IMR-90 (cell line): ENCODE measurements around the gene C11orf21. TPM values are rescaled to one million over a fixed set of nuclear protein-coding genes. Genes with fewer than 3 reads are reported as not detected.

Experiments
- ATAC-seq: fragments of 200-7000 bp; cut with Tn5 transposase; 2 replicates; pipeline ENCODE4 v1.9.1; 2020; ENCODE audit warnings: low read depth, mild to moderate bottlenecking, moderate library complexity
- BruUV-seq: library from RNA; stranded (reverse); fragments of 400-500 nt; replicated peaks from 2 replicates; lab custom pipeline; 2021; lab: Mats Ljungman, UMichigan
- CTCF ChIA-PET: fragments of 300-600 bp; formaldehyde crosslinking; extraction: SDS; loops from one replicate; lab custom pipeline; 2021; ENCODE audit warnings: antibody characterized with exemption; lab: Yijun Ruan, JAX
- POLR2A ChIA-PET: fragments of 300-600 bp; sonication (Branson Sonifier 250); formaldehyde crosslinking; loops from one replicate; lab custom pipeline; 2022; ENCODE audit warnings: antibody characterized with exemption; ENCODE audit not compliant: unreplicated experiment; lab: Charles Lee
- DNase-seq: peaks from one replicate; pipeline ENCODE4 v3.0.0; 2013
- H2AFZ ChIP-seq: replicated peaks from 2 replicates; pipeline ENCODE3; 2013; ENCODE audit warnings: low read length, mild to moderate bottlenecking; ENCODE audit not compliant: poor library complexity
- H2AK5ac ChIP-seq: 2 replicates; pipeline ENCODE4 v1.6.1; 2013; ENCODE audit warnings: low read depth, low read length, inconsistent platforms
- H2AK9ac ChIP-seq: replicated peaks from 2 replicates; pipeline ENCODE3; 2013; ENCODE audit warnings: mild to moderate bottlenecking, low read depth, low read length, moderate library complexity; ENCODE audit not compliant: poor library complexity
- H2BK120ac ChIP-seq: 2 replicates; pipeline ENCODE4 v1.6.1; 2013; ENCODE audit warnings: low read depth, low read length, inconsistent platforms
- H2BK15ac ChIP-seq: 3 replicates; pipeline ENCODE4 v1.6.1; 2013; ENCODE audit warnings: low read depth, low read length, inconsistent platforms
- H2BK20ac ChIP-seq: 2 replicates; pipeline ENCODE4 v1.6.1; 2013; ENCODE audit warnings: low read depth, mild to moderate bottlenecking, inconsistent platforms, low read length, moderate library complexity
- H2BK5ac ChIP-seq: 2 replicates; pipeline ENCODE4 v1.6.1; 2013; ENCODE audit warnings: mild to moderate bottlenecking, low read depth, low read length, inconsistent platforms; ENCODE audit not compliant: poor library complexity, severe bottlenecking
- H3K14ac ChIP-seq: replicated peaks from 2 replicates; pipeline ENCODE4 v1.6.1; 2013; ENCODE audit warnings: low read depth, low read length, inconsistent platforms
- H3K18ac ChIP-seq: 2 replicates; pipeline ENCODE4 v1.6.1; 2013; ENCODE audit warnings: low read depth, low read length, control low read depth
- H3K23ac ChIP-seq: 2 replicates; pipeline ENCODE4 v1.6.1; 2013; ENCODE audit warnings: low read depth, low read length, inconsistent platforms
- H3K27ac ChIP-seq: 2 replicates; pipeline ENCODE4 v1.5.1; 2013; ENCODE audit warnings: mild to moderate bottlenecking, control low read depth, low read length; ENCODE audit not compliant: insufficient read depth
- H3K27me3 ChIP-seq: 2 replicates; pipeline ENCODE4 v1.6.1; 2013; ENCODE audit warnings: low read length; ENCODE audit not compliant: control insufficient read depth, insufficient read depth
- H3K36me3 ChIP-seq: 2 replicates; pipeline ENCODE4 v1.6.1; 2013; ENCODE audit warnings: low read length, mixed read lengths; ENCODE audit not compliant: control insufficient read depth, insufficient read depth
- H3K4ac ChIP-seq: 2 replicates; pipeline ENCODE4 v1.6.1; 2013; ENCODE audit warnings: low read depth, low read length, inconsistent platforms
- H3K4me1 ChIP-seq: 2 replicates; pipeline ENCODE4 v1.6.1; 2013; ENCODE audit warnings: low read length, mixed read lengths; ENCODE audit not compliant: control insufficient read depth, insufficient read depth
- H3K4me2 ChIP-seq: 2 replicates; pipeline ENCODE4 v1.6.1; 2013; ENCODE audit warnings: low read depth, mild to moderate bottlenecking, control low read depth, low read length, moderate library complexity
- H3K4me3 ChIP-seq: 2 replicates; pipeline ENCODE4 v1.5.1; 2013; ENCODE audit warnings: low read depth, mild to moderate bottlenecking, control low read depth, low read length, moderate library complexity; ENCODE audit not compliant: insufficient read depth
- H3K56ac ChIP-seq: 2 replicates; pipeline ENCODE4 v1.6.1; 2013; ENCODE audit warnings: low read length, inconsistent platforms; ENCODE audit not compliant: insufficient read depth; ENCODE audit errors: extremely low read depth
- H3K79me1 ChIP-seq, 2 experiments: 2 replicates each; pipeline ENCODE4 v1.6.1; 2013; ENCODE audit warnings: low read length in 2 of 2, inconsistent platforms in 1 of 2, low read depth in 1 of 2
- H3K9ac ChIP-seq: 2 replicates; pipeline ENCODE4 v1.6.1; 2013; ENCODE audit warnings: low read depth, low read length, control low read depth
- H3K9me1 ChIP-seq: 2 replicates; pipeline ENCODE4 v1.6.1; 2013; ENCODE audit warnings: low read length, inconsistent platforms; ENCODE audit not compliant: insufficient read depth
- H3K9me3 ChIP-seq: 2 replicates; pipeline ENCODE4 v1.6.1; 2013; ENCODE audit warnings: low read length; ENCODE audit not compliant: control insufficient read depth, insufficient read depth
- H4K20me1 ChIP-seq: 2 replicates; pipeline ENCODE4 v1.6.1; 2013; ENCODE audit warnings: low read length, inconsistent platforms; ENCODE audit not compliant: insufficient read depth
- H4K5ac ChIP-seq: 2 replicates; pipeline ENCODE4 v1.6.1; 2013; ENCODE audit warnings: mild to moderate bottlenecking, low read depth, low read length, control low read depth
- H4K8ac ChIP-seq, 2 experiments: 2 replicates each; pipeline ENCODE4 v1.6.1; 2013; ENCODE audit warnings: low read depth in 2 of 2, low read length in 2 of 2, control low read depth in 1 of 2, inconsistent platforms in 1 of 2
- H4K91ac ChIP-seq: 2 replicates; pipeline ENCODE4 v1.6.1; 2013; ENCODE audit warnings: low read depth, low read length, inconsistent platforms; ENCODE audit not compliant: insufficient read depth
- BHLHE40 ChIP-seq: fragments of 150-350 bp; IDR thresholded peaks from 2 replicates; pipeline ENCODE4 v1.6.1; 2016; ENCODE audit warnings: mild to moderate bottlenecking, low read depth, low read length
- CEBPB ChIP-seq: IDR thresholded peaks from 2 replicates; pipeline ENCODE4 v1.6.1; 2012; ENCODE audit warnings: low read depth, low read length, improper control_type of control experiment
- CHD1 ChIP-seq: IDR thresholded peaks from 2 replicates; pipeline ENCODE4 v1.6.1; 2012; ENCODE audit warnings: low read depth, low read length, improper control_type of control experiment
- CTCF ChIP-seq: conservative IDR thresholded peaks from 2 replicates; pipeline ENCODE4 v1.5.1; 2012; ENCODE audit warnings: mild to moderate bottlenecking, low read depth, low read length, improper control_type of control experiment
- ELK1 ChIP-seq: fragments of 150-350 bp; IDR thresholded peaks from 2 replicates; pipeline ENCODE4 v1.6.1; 2016; ENCODE audit warnings: low read depth, mild to moderate bottlenecking, low read length, moderate library complexity, borderline replicate concordance
- FOS ChIP-seq: fragments of 150-350 bp; IDR thresholded peaks from 2 replicates; pipeline ENCODE4 v1.6.1; 2016; ENCODE audit warnings: low read depth, low read length
- MAFK ChIP-seq: IDR thresholded peaks from 2 replicates; pipeline ENCODE4 v1.6.1; 2012; ENCODE audit warnings: low read depth, low read length, improper control_type of control experiment
- MXI1 ChIP-seq: IDR thresholded peaks from 2 replicates; pipeline ENCODE4 v1.6.1; 2012; ENCODE audit warnings: low read depth, mild to moderate bottlenecking, low read length, moderate library complexity, borderline replicate concordance
- NFE2L2 ChIP-seq: fragments of 150-350 bp; IDR thresholded peaks from 2 replicates; pipeline ENCODE4 v1.6.1; 2016; ENCODE audit warnings: low read depth, mild to moderate bottlenecking, low read length
- POLR2A ChIP-seq: IDR thresholded peaks from 2 replicates; pipeline ENCODE4 v1.6.1; 2012; ENCODE audit warnings: mild to moderate bottlenecking, low read depth, low read length
- RAD21 ChIP-seq: IDR thresholded peaks from 2 replicates; pipeline ENCODE4 v1.6.1; 2012; ENCODE audit warnings: low read length, improper control_type of control experiment
- RCOR1 ChIP-seq: IDR thresholded peaks from 2 replicates; pipeline ENCODE4 v1.6.1; 2012; ENCODE audit warnings: mild to moderate bottlenecking, low read length, improper control_type of control experiment; ENCODE audit not compliant: insufficient replicate concordance
- RFX5 ChIP-seq: IDR thresholded peaks from 2 replicates; pipeline ENCODE4 v1.8.0; 2012; ENCODE audit warnings: low read depth, mild to moderate bottlenecking, low read length, moderate library complexity
- SMC3 ChIP-seq: fragments of 150-350 bp; IDR thresholded peaks from 2 replicates; pipeline ENCODE4 v1.6.1; 2016; ENCODE audit warnings: low read depth, mild to moderate bottlenecking, antibody characterized with exemption, low read length, moderate library complexity
- USF2 ChIP-seq: fragments of 150-350 bp; IDR thresholded peaks from 2 replicates; pipeline ENCODE4 v1.6.1; 2017; ENCODE audit warnings: mild to moderate bottlenecking, antibody characterized with exemption, low read length, low read depth
- whole genome bisulfite sequencing, 2 experiments: methylation state at CpG; one replicate each; pipeline versions ENCODE4 v1.1.5 to v1.1.7; 2013; ENCODE audit warnings: missing lambda C conversion rate in 2 of 2; ENCODE audit not compliant: insufficient read length in 1 of 2; ENCODE audit errors: extremely low coverage in 2 of 2; 5-methylcytosine and 5-hydroxymethylcytosine counted together
- dilution Hi-C: fragments of 300-500 bp; cut with HindIII; formaldehyde crosslinking; loops from one replicate; pipeline ENCODE4 v1.14.3; 2018; ENCODE audit warnings: low sequenced_read_pairs; ENCODE audit not compliant: unreplicated experiment
- in situ Hi-C: fragments of 300-500 bp; cut with MboI; formaldehyde crosslinking; loops from 3 replicates; pipeline ENCODE4 v1.14.3; 2019; ENCODE audit warnings: low sequenced_read_pairs, inconsistent platforms, mixed read lengths
- intact Hi-C: fragments of 100-400 bp; cut with micrococcal nuclease; formaldehyde crosslinking; loops from 2 replicates; pipeline ENCODE4 v1.10.0; 2022
- polyA plus RNA-seq, 3 experiments: library from polyadenylated mRNA; depleted of rRNA; stranded (reverse); fragments of >200 nt; gene quantifications; 2 replicates each; pipeline ENCODE4 v1.2.3, GENCODE V29; 2012; ENCODE audit warnings: low replicate concordance in 1 of 3
- total RNA-seq: library from RNA; depleted of rRNA; stranded (reverse); fragments of >200 nt; gene quantifications from 2 replicates; pipeline ENCODE4 v1.2.3, GENCODE V29; 2012

C11orf21 gene
- total and polyA plus RNA-seq, 2 of the 4 experiments (the other 2 are of a cell fraction): not detected

GRCh38 chr11:2267306-2267850, 34.3 kb downstream of the C11orf21 start:
- dilution Hi-C loops (no loop called here), in situ Hi-C loops (no loop called here), intact Hi-C loops (no loop called here)
- no peak overlapping the region for H4K8ac ChIP-seq
- H3K27ac ChIP-seq: no peak overlapping the region
- H4K91ac ChIP-seq: no peak overlapping the region
- no peak overlapping the region for H3K9ac ChIP-seq
- no peak overlapping the region for H2AFZ ChIP-seq
- no TSS peak for BruUV-seq
- no peaks in the 10 kb centered on the region for H3K79me1 ChIP-seq
- ChIA-PET POLR2A (no interaction called here), CTCF (no interaction called here)
- H3K4me1 ChIP-seq: no peaks in the 10 kb centered on the region
- no peak overlapping the region for H3K4me2 ChIP-seq
- DNase-seq (no peak), ATAC-seq (no peak)
- H3K56ac ChIP-seq: no peak overlapping the region
- H2BK15ac ChIP-seq: no peak overlapping the region
- no peak overlapping the region for H3K14ac ChIP-seq
- no peak overlapping the region for H3K4ac ChIP-seq
- no peak overlapping the region for H2AK5ac ChIP-seq
- peaks cover 66% of the 10 kb centered on the region for H3K27me3 ChIP-seq
- no peaks in the 10 kb centered on the region for H3K36me3 ChIP-seq
- H2BK120ac ChIP-seq: no peak overlapping the region
- no peak overlapping the region for H2BK20ac ChIP-seq
- H3K4me3 ChIP-seq: no peak overlapping the region
- H3K23ac ChIP-seq: no peak overlapping the region
- H4K20me1 ChIP-seq: no peaks in the 10 kb centered on the region
- no peak overlapping the region for H2BK5ac ChIP-seq
- WGBS, 2 experiments: 79% methylated on average over 2 of the region's 12 CpGs; no CpG with 5 or more reads in 1 of the 2 experiments
- no peaks in the 10 kb centered on the region for H3K9me1 ChIP-seq
- no peak overlapping the region for H2AK9ac ChIP-seq
- H3K18ac ChIP-seq: no peak overlapping the region
- H4K5ac ChIP-seq: no peak overlapping the region
- no peaks in the 10 kb centered on the region for H3K9me3 ChIP-seq
- no peak for TF ChIP-seq BHLHE40
- TF ChIP-seq NFE2L2: no peak
- TF ChIP-seq SMC3: no peak
- no peak for TF ChIP-seq MXI1
- TF ChIP-seq RFX5: no peak
- TF ChIP-seq CEBPB: no peak
- TF ChIP-seq RAD21: no peak
- TF ChIP-seq USF2: no peak
- no peak for TF ChIP-seq RCOR1
- no peak for TF ChIP-seq CHD1
- TF ChIP-seq CTCF: no peak
- TF ChIP-seq ELK1: no peak
- TF ChIP-seq FOS: no peak
- no peak for TF ChIP-seq POLR2A
- no peak for TF ChIP-seq MAFK
